Activated CD8-positive, alpha-beta memory T cell treated with anti-CD3 and anti-CD28 coated beads, Interleukin-2, amount 50 U/mL, for 1 hour (primary cell): ENCODE data around the gene CDK14.

Experiments used
- DNase-seq: peaks from one replicate; pipeline ENCODE4 v3.0.0-alpha.2; 2020; ENCODE audit errors: extremely low read depth

Gene CDK14

DNA sequence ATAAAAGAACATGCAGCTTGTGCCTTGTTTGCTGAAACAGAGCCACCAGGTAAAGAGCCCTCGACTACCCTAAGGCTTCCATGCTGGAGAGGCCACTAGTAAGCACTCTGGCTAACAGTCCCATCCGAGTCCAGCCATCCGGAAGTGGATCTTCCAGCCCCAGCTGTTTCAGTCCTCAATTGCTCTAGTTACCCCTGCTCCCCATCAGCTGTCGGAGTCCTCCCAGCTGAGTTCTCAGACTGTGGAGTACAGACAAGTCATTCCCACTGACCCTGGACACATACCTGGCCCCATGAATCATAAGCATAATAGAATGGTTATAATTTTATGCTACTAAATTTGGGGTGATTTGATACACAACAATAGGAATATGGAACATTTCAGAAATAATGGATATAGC lies 654.6 kb downstream of the CDK14 start:
- DNase-seq: no peak

DNA sequence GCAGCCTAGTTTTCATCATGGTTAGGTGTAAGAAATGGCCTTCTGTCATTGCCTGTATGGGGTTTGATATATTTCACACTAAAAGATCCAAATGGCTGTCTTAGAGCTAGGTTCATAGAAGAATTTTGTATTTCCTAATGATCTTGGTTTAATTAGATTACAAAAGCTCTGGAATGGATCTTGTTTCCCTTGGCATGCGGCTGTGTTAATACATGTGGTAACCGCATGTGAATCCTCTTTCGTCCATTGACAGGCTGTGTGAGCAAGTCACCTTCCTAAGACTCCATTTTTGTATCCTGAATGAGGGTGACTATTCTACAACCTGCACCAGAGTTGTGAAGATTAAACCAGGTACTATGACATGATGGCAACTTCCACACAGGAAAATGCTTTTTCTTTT lies 655.8 kb downstream of the CDK14 start:
- DNase-seq: no peak
